OCI-LY3 (cell line): ENCODE results near the gene MPP7.

Experiments
- EZH2phosphoT487 ChIP-seq: fragments of 200-600 bp; shearing (Covaris generic); IDR thresholded peaks from 2 replicates; pipeline ENCODE4 v1.6.1; 2018; ENCODE audit warnings: antibody characterized with exemption, mixed run types, low read depth
- TF ChIP-seq, protein P1 (sequence below): fragments of 200-600, 300-600 bp; sonication (generic); IDR thresholded peaks from 2 replicates; pipeline ENCODE4 v1.5.1; 2014; ENCODE audit warnings: antibody characterized with exemption, low read length, low read depth

DNA sequence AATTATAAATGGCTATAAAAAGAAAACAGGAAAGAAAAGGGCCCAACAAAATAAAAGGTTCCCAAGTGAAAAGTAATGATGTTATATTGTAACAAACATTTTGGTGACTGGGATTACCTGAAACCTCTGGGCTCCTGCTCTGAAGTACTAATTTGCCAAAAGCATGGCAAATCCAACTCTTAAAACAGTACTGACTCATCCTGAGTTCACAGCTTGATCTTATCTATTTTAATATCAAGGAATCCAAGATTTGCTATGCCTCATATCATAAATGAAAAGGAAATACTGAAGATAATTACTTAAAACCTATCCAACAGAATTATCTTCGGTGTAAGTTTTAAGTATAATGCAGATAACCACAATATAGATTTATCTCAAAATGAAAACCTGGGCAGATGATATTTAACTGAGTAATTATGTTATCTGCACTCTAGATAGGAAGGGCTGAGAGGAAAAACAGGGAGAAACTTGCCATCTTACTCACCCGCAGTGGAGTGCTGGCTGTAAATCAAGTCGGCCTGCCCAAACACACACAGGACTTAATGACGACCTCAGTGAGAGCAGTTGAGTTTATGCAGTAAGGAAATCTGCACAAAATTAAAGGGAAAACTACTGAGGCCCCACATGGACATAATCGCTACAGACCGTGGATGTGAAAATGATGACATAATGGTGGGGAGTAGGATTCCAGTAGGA, 48.4 kb downstream of the MPP7 start:
- TF ChIP-seq, protein P1, sequence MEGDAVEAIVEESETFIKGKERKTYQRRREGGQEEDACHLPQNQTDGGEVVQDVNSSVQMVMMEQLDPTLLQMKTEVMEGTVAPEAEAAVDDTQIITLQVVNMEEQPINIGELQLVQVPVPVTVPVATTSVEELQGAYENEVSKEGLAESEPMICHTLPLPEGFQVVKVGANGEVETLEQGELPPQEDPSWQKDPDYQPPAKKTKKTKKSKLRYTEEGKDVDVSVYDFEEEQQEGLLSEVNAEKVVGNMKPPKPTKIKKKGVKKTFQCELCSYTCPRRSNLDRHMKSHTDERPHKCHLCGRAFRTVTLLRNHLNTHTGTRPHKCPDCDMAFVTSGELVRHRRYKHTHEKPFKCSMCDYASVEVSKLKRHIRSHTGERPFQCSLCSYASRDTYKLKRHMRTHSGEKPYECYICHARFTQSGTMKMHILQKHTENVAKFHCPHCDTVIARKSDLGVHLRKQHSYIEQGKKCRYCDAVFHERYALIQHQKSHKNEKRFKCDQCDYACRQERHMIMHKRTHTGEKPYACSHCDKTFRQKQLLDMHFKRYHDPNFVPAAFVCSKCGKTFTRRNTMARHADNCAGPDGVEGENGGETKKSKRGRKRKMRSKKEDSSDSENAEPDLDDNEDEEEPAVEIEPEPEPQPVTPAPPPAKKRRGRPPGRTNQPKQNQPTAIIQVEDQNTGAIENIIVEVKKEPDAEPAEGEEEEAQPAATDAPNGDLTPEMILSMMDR = no peak
- TF ChIP-seq EZH2phosphoT487 = no peak
